WTC11 (cell line): ENCODE data around the gene PIEZO1. TPM values are rescaled to one million over a fixed set of nuclear protein-coding genes. Genes with fewer than 3 reads are reported as not detected.

Experiments
- ATAC-seq: fragments of 200-7000 bp; cut with Tn5 transposase; 2 replicates; pipeline ENCODE4 v1.10.0; 2021; ENCODE audit warnings: mild to moderate bottlenecking, moderate library complexity
- CTCF ChIA-PET: fragments of 300-600 bp; sonication (Branson Sonifier 250); formaldehyde crosslinking; loops from one replicate; lab custom pipeline; 2021; ENCODE audit warnings: antibody characterized with exemption; lab: Charles Lee
- POLR2A ChIA-PET: fragments of 350-600 bp; sonication (Branson Sonifier 250); formaldehyde crosslinking; loops from one replicate; lab custom pipeline; 2021; ENCODE audit warnings: antibody characterized with exemption; lab: Charles Lee
- DNase-seq: peaks from one replicate; pipeline ENCODE4 v3.0.0; 2021; ENCODE audit warnings: low spot score
- H3K27ac Mint-ChIP-seq: 2 replicates; pipeline ENCODE4 v1.8.0; 2021; ENCODE audit warnings: mixed read lengths
- H3K27me3 Mint-ChIP-seq: 2 replicates; pipeline ENCODE4 v1.8.0; 2021; ENCODE audit warnings: low read depth, mild to moderate bottlenecking, moderate library complexity, mixed read lengths
- H3K36me3 Mint-ChIP-seq: 2 replicates; pipeline ENCODE4 v1.8.0; 2021; ENCODE audit warnings: mixed read lengths
- H3K4me1 Mint-ChIP-seq: 2 replicates; pipeline ENCODE4 v1.8.0; 2022; ENCODE audit warnings: mixed read lengths
- H3K4me3 Mint-ChIP-seq: 2 replicates; pipeline ENCODE4 v1.8.0; 2021; ENCODE audit warnings: mild to moderate bottlenecking, moderate library complexity, mixed read lengths
- H3K9me3 Mint-ChIP-seq: 2 replicates; pipeline ENCODE4 v1.8.0; 2021; ENCODE audit warnings: mixed read lengths
- CREM ChIP-seq: sonication (generic); formaldehyde crosslinking; IDR thresholded peaks from 2 replicates; pipeline ENCODE4 v1.8.1; 2022; ENCODE audit warnings: mild to moderate bottlenecking, missing genetic modification reagents, moderate library complexity
- ESRRA ChIP-seq: sonication (generic); formaldehyde crosslinking; IDR thresholded peaks from 2 replicates; pipeline ENCODE4 v1.8.1; 2022; ENCODE audit warnings: mild to moderate bottlenecking, missing genetic modification reagents, borderline replicate concordance
- HMGA2 ChIP-seq: fragments of 250-450 bp; sonication (Bioruptor Pico); IDR thresholded peaks from 2 replicates; pipeline ENCODE4 v1.4.0; 2021; ENCODE audit warnings: mild to moderate bottlenecking, moderate library complexity
- MXD4 ChIP-seq: fragments of 250-450 bp; sonication (Bioruptor Pico); IDR thresholded peaks from 2 replicates; pipeline ENCODE4 v1.8.0; 2021; ENCODE audit warnings: mild to moderate bottlenecking, moderate library complexity, borderline replicate concordance
- NFATC4 ChIP-seq: fragments of 250-450 bp; sonication (Bioruptor Pico); IDR thresholded peaks from 2 replicates; pipeline ENCODE4 v1.9.0; 2021; ENCODE audit warnings: mild to moderate bottlenecking
- NFE2L1 ChIP-seq: sonication (generic); formaldehyde crosslinking; IDR thresholded peaks from 2 replicates; pipeline ENCODE4 v1.8.1; 2023; ENCODE audit warnings: missing genetic modification reagents
- NFYB ChIP-seq: sonication (generic); formaldehyde crosslinking; conservative IDR thresholded peaks from 2 replicates; pipeline ENCODE4 v1.8.0; 2022; ENCODE audit warnings: low read depth, missing genetic modification reagents
- NR1H2 ChIP-seq: sonication (generic); formaldehyde crosslinking; IDR thresholded peaks from 2 replicates; pipeline ENCODE4 v1.9.0; 2021; ENCODE audit warnings: mild to moderate bottlenecking, moderate library complexity, missing genetic modification reagents
- SOX15 ChIP-seq: fragments of 250-450 bp; sonication (Bioruptor Pico); IDR thresholded peaks from 2 replicates; pipeline ENCODE4 v1.9.0; 2021; ENCODE audit warnings: mild to moderate bottlenecking
- ZBTB21 ChIP-seq: sonication (generic); formaldehyde crosslinking; IDR thresholded peaks from 2 replicates; pipeline ENCODE4 v1.8.1; 2023; ENCODE audit warnings: mild to moderate bottlenecking, missing genetic modification reagents, borderline replicate concordance
- ZNF121 ChIP-seq: sonication (generic); formaldehyde crosslinking; IDR thresholded peaks from 2 replicates; pipeline ENCODE4 v1.8.0; 2023; ENCODE audit warnings: missing genetic modification reagents
- ZNF138 ChIP-seq: sonication (generic); formaldehyde crosslinking; conservative IDR thresholded peaks from 2 replicates; pipeline ENCODE4 v1.8.1; 2022; ENCODE audit warnings: mild to moderate bottlenecking, moderate library complexity, missing genetic modification reagents
- ZNF263 ChIP-seq: sonication (generic); formaldehyde crosslinking; IDR thresholded peaks from 2 replicates; pipeline ENCODE4 v1.8.1; 2022; ENCODE audit warnings: low read depth, mild to moderate bottlenecking, moderate library complexity, missing genetic modification reagents
- ZNF423 ChIP-seq: fragments of 250-450 bp; sonication (Bioruptor Pico); IDR thresholded peaks from 2 replicates; pipeline ENCODE4 v2.1.2; 2022; ENCODE audit warnings: mild to moderate bottlenecking, moderate library complexity
- total RNA-seq: library from RNA; stranded (reverse); gene quantifications from 3 replicates; pipeline ENCODE4 v1.2.3, GENCODE V29; 2021
- TF ChIP-seq, protein P1 (sequence below): sonication (generic); formaldehyde crosslinking; IDR thresholded peaks from 2 replicates; pipeline ENCODE4 v1.8.0; 2023; ENCODE audit warnings: mild to moderate bottlenecking, missing genetic modification reagents
- TF ChIP-seq, protein P2 (sequence below): fragments of 250-450 bp; sonication (Bioruptor Pico); IDR thresholded peaks from 2 replicates; pipeline ENCODE4 v1.9.0; 2021; ENCODE audit warnings: moderate library complexity, mild to moderate bottlenecking, inconsistent platforms, borderline replicate concordance
- TF ChIP-seq, protein P3 (sequence below): fragments of 200-600 bp; IDR thresholded peaks from 2 replicates; pipeline ENCODE4 v1.8.0; 2022; ENCODE audit warnings: antibody characterized with exemption
- TF ChIP-seq, protein P4 (sequence below): sonication (generic); formaldehyde crosslinking; IDR thresholded peaks from 2 replicates; pipeline ENCODE4 v1.8.0; 2022; ENCODE audit warnings: mild to moderate bottlenecking, missing genetic modification reagents
- TF ChIP-seq, protein P5 (sequence below): fragments of 250-450 bp; sonication (Bioruptor Pico); conservative IDR thresholded peaks from 2 replicates; pipeline ENCODE4 v1.9.0; 2021; ENCODE audit warnings: mild to moderate bottlenecking
- TF ChIP-seq, protein P6 (sequence below): sonication (generic); formaldehyde crosslinking; IDR thresholded peaks from 2 replicates; pipeline ENCODE4 v1.8.0; 2023; ENCODE audit warnings: missing genetic modification reagents
- TF ChIP-seq, protein P7 (sequence below): fragments of 250-450 bp; sonication (Bioruptor Pico); IDR thresholded peaks from 2 replicates; pipeline ENCODE4 v2.1.2; 2022; ENCODE audit warnings: mild to moderate bottlenecking, moderate library complexity

PIEZO1 gene
- total RNA-seq, 1 experiment from 2014 or later, result 71.3 TPM

DNA sequence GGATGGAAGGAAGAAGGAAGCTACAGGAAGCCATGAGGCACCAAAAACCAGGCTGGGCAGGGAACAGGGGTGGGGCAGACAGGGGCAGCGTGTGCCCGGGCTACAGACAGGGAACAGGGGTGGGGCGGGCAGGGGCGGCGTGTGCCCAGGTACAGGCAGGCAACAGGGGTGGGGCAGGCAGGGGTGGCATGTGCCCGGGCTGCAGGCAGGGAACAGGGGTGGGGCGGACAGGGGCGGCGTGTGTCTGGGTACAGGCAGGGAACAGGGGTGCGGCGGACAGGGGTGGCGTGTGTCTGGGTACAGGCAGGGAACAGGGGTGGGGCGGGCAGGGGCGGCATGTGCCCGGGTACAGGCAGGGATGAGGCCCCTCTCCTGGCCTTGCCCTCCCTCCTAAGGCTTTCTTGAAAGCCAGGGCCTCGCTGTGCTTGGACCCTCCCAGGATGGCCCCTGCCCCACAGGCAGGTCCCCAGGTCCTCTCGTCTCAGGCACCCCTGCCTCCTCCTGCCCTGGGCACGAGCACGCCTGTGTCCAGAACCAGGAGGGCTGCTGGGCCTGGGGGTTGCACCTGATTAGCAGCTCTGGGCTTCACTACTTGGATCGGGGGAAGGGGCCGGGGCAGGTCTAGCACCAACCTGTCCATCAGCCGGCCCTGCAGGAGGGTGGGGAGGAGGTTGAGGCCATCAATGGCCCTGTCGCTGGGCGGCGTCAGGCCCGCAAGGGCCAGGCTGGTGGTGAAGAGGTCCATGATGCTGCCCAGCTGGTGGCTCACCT is 41.2 kb upstream of the PIEZO1 start (continued):
- no peak for TF ChIP-seq NR1H2
- no peak for TF ChIP-seq SOX15 (CRISPR knock-in tag)
- no peak for TF ChIP-seq ZNF121

DNA sequence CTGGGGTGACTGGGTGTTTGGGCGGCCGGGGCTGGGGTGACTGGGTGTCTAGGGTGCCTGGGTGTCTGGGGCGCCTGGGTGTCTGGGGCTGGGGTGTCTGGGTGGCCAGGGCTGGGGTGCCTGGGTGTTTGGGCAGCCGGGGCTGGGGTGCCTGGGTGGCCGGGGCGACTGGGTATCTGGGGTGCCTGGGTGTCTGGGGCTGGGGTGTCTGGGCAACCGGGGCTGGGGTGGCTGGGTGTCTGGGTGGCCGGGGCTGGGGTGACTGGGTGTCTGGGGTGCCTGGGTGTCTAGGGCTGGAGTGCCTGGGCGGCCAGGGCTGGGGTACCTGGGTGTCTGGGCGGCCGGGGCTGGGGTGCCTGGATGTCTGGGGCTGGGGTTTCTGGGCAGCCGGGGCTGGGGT is 40.1 kb upstream of the PIEZO1 start:
- Mint-ChIP-seq H3K9me3 (no peaks in the 10 kb centered on the region), H3K27me3 (no peaks in the 10 kb centered on the region), H3K36me3 (no peaks in the 10 kb centered on the region), H3K4me1 (no peaks in the 10 kb centered on the region), H3K4me3 (no peak overlapping the region), H3K27ac (no peak overlapping the region)
- POLR2A ChIA-PET, result no interaction called here
- TF ChIP-seq ESRRA (CRISPR knock-in tag) (no peak), ZNF423 (CRISPR knock-in tag) (no peak), MXD4 (CRISPR knock-in tag) (no peak), NFATC4 (CRISPR knock-in tag) (no peak), ZNF263 (CRISPR knock-in tag) (no peak), ZNF121 (no peak), ZNF138 (no peak), SOX15 (CRISPR knock-in tag) (no peak), NFE2L1 (CRISPR knock-in tag) (no peak), ZBTB21 (no peak), NFYB (CRISPR knock-in tag) (no peak), HMGA2 (CRISPR knock-in tag) (no peak), CREM (CRISPR knock-in tag) (no peak)
- TF ChIP-seq, protein P1, sequence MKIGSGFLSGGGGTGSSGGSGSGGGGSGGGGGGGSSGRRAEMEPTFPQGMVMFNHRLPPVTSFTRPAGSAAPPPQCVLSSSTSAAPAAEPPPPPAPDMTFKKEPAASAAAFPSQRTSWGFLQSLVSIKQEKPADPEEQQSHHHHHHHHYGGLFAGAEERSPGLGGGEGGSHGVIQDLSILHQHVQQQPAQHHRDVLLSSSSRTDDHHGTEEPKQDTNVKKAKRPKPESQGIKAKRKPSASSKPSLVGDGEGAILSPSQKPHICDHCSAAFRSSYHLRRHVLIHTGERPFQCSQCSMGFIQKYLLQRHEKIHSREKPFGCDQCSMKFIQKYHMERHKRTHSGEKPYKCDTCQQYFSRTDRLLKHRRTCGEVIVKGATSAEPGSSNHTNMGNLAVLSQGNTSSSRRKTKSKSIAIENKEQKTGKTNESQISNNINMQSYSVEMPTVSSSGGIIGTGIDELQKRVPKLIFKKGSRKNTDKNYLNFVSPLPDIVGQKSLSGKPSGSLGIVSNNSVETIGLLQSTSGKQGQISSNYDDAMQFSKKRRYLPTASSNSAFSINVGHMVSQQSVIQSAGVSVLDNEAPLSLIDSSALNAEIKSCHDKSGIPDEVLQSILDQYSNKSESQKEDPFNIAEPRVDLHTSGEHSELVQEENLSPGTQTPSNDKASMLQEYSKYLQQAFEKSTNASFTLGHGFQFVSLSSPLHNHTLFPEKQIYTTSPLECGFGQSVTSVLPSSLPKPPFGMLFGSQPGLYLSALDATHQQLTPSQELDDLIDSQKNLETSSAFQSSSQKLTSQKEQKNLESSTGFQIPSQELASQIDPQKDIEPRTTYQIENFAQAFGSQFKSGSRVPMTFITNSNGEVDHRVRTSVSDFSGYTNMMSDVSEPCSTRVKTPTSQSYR (CRISPR knock-in tag), result no peak
- TF ChIP-seq, protein P2, sequence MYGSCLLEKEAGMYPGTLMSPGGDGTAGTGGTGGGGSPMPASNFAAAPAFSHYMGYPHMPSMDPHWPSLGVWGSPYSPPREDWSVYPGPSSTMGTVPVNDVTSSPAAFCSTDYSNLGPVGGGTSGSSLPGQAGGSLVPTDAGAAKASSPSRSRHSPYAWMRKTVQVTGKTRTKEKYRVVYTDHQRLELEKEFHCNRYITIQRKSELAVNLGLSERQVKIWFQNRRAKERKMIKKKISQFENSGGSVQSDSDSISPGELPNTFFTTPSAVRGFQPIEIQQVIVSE (CRISPR knock-in tag), result no peak
- TF ChIP-seq, protein P3, sequence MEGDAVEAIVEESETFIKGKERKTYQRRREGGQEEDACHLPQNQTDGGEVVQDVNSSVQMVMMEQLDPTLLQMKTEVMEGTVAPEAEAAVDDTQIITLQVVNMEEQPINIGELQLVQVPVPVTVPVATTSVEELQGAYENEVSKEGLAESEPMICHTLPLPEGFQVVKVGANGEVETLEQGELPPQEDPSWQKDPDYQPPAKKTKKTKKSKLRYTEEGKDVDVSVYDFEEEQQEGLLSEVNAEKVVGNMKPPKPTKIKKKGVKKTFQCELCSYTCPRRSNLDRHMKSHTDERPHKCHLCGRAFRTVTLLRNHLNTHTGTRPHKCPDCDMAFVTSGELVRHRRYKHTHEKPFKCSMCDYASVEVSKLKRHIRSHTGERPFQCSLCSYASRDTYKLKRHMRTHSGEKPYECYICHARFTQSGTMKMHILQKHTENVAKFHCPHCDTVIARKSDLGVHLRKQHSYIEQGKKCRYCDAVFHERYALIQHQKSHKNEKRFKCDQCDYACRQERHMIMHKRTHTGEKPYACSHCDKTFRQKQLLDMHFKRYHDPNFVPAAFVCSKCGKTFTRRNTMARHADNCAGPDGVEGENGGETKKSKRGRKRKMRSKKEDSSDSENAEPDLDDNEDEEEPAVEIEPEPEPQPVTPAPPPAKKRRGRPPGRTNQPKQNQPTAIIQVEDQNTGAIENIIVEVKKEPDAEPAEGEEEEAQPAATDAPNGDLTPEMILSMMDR, result no peak
- TF ChIP-seq, protein P4, sequence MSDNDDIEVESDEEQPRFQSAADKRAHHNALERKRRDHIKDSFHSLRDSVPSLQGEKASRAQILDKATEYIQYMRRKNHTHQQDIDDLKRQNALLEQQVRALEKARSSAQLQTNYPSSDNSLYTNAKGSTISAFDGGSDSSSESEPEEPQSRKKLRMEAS (CRISPR knock-in tag), result no peak
- TF ChIP-seq, protein P5, sequence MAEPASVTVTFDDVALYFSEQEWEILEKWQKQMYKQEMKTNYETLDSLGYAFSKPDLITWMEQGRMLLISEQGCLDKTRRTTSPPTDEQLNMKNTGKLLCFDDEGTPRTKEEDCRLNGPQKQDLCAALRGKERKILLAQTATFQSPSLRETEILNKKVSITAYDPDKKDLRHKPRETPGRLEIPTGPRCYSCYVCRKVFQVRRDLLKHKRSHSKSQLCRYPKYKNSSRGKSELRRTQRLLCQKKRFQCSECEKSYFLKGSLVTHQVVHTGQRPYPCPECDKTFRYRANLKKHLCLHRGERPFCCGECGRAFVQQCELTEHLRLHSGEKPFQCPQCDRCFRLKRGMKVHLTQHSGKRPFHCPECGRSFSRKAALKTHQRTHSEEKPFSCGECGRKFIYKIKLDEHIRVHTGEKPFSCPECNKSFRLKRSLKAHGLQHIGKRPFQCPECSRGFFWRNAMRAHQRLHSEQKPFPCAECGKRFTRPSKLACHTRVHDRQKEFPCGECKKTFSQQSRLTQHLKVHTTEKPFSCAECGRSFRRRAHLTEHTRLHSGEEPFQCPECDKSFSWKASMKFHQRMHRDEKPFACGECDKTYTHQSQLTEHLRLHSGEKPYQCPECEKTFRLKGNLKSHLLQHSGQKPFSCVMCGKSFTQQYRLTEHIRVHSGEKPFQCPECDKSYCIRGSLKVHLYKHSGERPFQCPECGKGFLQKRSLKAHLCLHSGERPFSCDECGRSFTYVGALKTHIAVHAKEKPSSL (CRISPR knock-in tag), result no peak
- TF ChIP-seq, protein P6, sequence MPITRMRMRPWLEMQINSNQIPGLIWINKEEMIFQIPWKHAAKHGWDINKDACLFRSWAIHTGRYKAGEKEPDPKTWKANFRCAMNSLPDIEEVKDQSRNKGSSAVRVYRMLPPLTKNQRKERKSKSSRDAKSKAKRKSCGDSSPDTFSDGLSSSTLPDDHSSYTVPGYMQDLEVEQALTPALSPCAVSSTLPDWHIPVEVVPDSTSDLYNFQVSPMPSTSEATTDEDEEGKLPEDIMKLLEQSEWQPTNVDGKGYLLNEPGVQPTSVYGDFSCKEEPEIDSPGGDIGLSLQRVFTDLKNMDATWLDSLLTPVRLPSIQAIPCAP (CRISPR knock-in tag), result no peak
- TF ChIP-seq, protein P7, sequence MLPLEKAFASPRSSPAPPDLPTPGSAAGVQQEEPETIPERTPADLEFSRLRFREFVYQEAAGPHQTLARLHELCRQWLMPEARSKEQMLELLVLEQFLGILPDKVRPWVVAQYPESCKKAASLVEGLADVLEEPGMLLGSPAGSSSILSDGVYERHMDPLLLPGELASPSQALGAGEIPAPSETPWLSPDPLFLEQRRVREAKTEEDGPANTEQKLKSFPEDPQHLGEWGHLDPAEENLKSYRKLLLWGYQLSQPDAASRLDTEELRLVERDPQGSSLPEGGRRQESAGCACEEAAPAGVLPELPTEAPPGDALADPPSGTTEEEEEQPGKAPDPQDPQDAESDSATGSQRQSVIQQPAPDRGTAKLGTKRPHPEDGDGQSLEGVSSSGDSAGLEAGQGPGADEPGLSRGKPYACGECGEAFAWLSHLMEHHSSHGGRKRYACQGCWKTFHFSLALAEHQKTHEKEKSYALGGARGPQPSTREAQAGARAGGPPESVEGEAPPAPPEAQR (CRISPR knock-in tag), result no peak
- CTCF ChIA-PET, result no interaction called here
- DNase-seq (no peak), ATAC-seq (no peak)
